ENCODE data around the gene CFHR3. TPM values are rescaled to one million over a fixed set of nuclear protein-coding genes. Genes with fewer than 3 reads are reported as not detected.

CFHR3 gene
- total RNA-seq, 1 experiment from 2014 or later: not detected

- intact Hi-C loops (cut with micrococcal nuclease; ENCODE audit: unreplicated experiment): no loop called here
- H3K27ac ChIP-seq: no peak overlapping the region
- H3F3A ChIP-seq (ENCODE audit: insufficient read depth, low read depth): no peaks in the 10 kb centered on the region
- no peak overlapping the region for H3K4me3 ChIP-seq
- BruUV-seq (replicated peaks): no TSS peak
- H3K27me3 ChIP-seq (ENCODE audit: insufficient read depth, low read depth): no peaks in the 10 kb centered on the region
- H3K9me2 ChIP-seq (ENCODE audit: insufficient read depth): no peaks in the 10 kb centered on the region
- no peaks in the 10 kb centered on the region for H3K4me1 ChIP-seq (replicated peaks; ENCODE audit: insufficient read depth)
- H3K4me2 ChIP-seq: no peak overlapping the region
- peak overlapping the region; percentile 66; the same call in 1 of the 2 replicates for H2AFZ ChIP-seq
- no peak for TF ChIP-seq CTCF (conservative IDR thresholded peaks at IDR 0.05)
- TF ChIP-seq EZH2 (IDR thresholded peaks at IDR 0.05; ENCODE audit: low read depth): no peak
- ChIA-PET CTCF (no interaction called here), POLR2A (ENCODE audit: unreplicated experiment) (no interaction called here)
- no peak for DNase-seq
- no peaks in the 10 kb centered on the region for H3K36me3 ChIP-seq (ENCODE audit: low read depth)
- no peaks in the 10 kb centered on the region for H4K20me1 ChIP-seq (ENCODE audit: insufficient read depth)
- H3K79me2 ChIP-seq (ENCODE audit: low read depth): no peaks in the 10 kb centered on the region
- no peaks in the 10 kb centered on the region for H3K9me3 ChIP-seq (ENCODE audit: insufficient read depth, low read depth)
Observed at GRCh38 chr1:196734006-196734405, 40.6 kb upstream of the CFHR3 start.

GRCh38 chr1:196734460-196734859, 40.2 kb upstream of the CFHR3 start:
- DNase-seq: no peak
- POLR2A ChIA-PET (ENCODE audit: unreplicated experiment): no interaction called here
- no peak overlapping the region for H3K27ac ChIP-seq
- no peaks in the 10 kb centered on the region for H3K36me3 ChIP-seq (ENCODE audit: low read depth)
- no peaks in the 10 kb centered on the region for H3K9me3 ChIP-seq (ENCODE audit: insufficient read depth, low read depth)
- no peaks in the 10 kb centered on the region for H3K4me1 ChIP-seq (replicated peaks; ENCODE audit: insufficient read depth)
- H2AFZ ChIP-seq: 0 out of 2 replicates have a peak overlapping the region, but pooled peaks have one; percentile 30
- intact Hi-C loops (cut with micrococcal nuclease; ENCODE audit: unreplicated experiment): no loop called here
- H3K9me2 ChIP-seq (ENCODE audit: insufficient read depth): no peaks in the 10 kb centered on the region
- no peak for TF ChIP-seq CTCF (conservative IDR thresholded peaks at IDR 0.05)
- no peak for TF ChIP-seq EZH2 (IDR thresholded peaks at IDR 0.05; ENCODE audit: low read depth)
- no TSS peak for BruUV-seq (replicated peaks)
- no peak overlapping the region for H3K4me2 ChIP-seq
- no peak overlapping the region for H3K4me3 ChIP-seq
- CTCF ChIA-PET: no interaction called here
- no peaks in the 10 kb centered on the region for H3K27me3 ChIP-seq (ENCODE audit: insufficient read depth, low read depth)
- H3K79me2 ChIP-seq (ENCODE audit: low read depth): no peaks in the 10 kb centered on the region
- no peaks in the 10 kb centered on the region for H4K20me1 ChIP-seq (ENCODE audit: insufficient read depth)
- no peaks in the 10 kb centered on the region for H3F3A ChIP-seq (ENCODE audit: insufficient read depth, low read depth)

- ChIA-PET CTCF (no interaction called here), POLR2A (ENCODE audit: unreplicated experiment) (no interaction called here)
- TF ChIP-seq EZH2 (IDR thresholded peaks at IDR 0.05; ENCODE audit: low read depth): no peak
- TF ChIP-seq CTCF (conservative IDR thresholded peaks at IDR 0.05): no peak
- H3K79me2 ChIP-seq (ENCODE audit: low read depth): no peaks in the 10 kb centered on the region
- no peaks in the 10 kb centered on the region for H3K4me1 ChIP-seq (replicated peaks; ENCODE audit: insufficient read depth)
- BruUV-seq (replicated peaks): no TSS peak
- no peak for DNase-seq
- H3K27ac ChIP-seq: no peak overlapping the region
- H3F3A ChIP-seq (ENCODE audit: insufficient read depth, low read depth): no peaks in the 10 kb centered on the region
- H3K4me2 ChIP-seq: no peak overlapping the region
- no peaks in the 10 kb centered on the region for H3K9me3 ChIP-seq (ENCODE audit: insufficient read depth, low read depth)
- H3K4me3 ChIP-seq: no peak overlapping the region
- H2AFZ ChIP-seq: no peak overlapping the region
- intact Hi-C loops (cut with micrococcal nuclease; ENCODE audit: unreplicated experiment): no loop called here
- H3K9me2 ChIP-seq (ENCODE audit: insufficient read depth): no peaks in the 10 kb centered on the region
- H3K27me3 ChIP-seq (ENCODE audit: insufficient read depth, low read depth): no peaks in the 10 kb centered on the region
- no peaks in the 10 kb centered on the region for H4K20me1 ChIP-seq (ENCODE audit: insufficient read depth)
- no peaks in the 10 kb centered on the region for H3K36me3 ChIP-seq (ENCODE audit: low read depth)
Observed at GRCh38 chr1:196738730-196739129, 35.9 kb upstream of the CFHR3 start.
